ENCODE results near the gene TMCO5A.

DNA sequence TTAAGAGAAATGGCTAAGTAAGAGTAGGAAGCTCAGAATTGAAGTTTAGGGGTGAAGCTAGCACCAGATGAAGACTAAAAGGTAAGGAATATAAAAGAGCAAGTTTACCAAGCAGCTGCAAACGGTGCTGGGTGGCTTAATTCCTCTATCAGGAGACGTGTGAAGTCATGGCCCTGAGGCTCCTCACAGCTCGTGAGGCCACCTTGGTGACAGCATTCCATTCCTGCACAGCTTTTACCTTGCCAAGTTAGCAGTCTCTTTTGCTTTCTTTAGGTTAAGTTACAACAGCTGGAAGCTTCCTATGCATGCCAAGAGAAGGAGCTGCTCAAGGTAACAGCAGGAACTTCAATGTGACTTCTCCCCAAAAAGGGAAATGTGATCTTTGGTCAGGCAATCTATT, 6.4 kb downstream of the TMCO5A start:
- no peak for TF ChIP-seq CTCF (IDR thresholded peaks at IDR 0.05)
- TF ChIP-seq POLR2A (IDR thresholded peaks at IDR 0.05), result no peak

All from ovary (tissue), 3 donors.